ENCODE results near the gene C5orf24. TPM values are rescaled to one million over a fixed set of nuclear protein-coding genes. Genes with fewer than 3 reads are reported as not detected.

The C5orf24 gene
- total and polyA plus RNA-seq, 2 experiments from 2014 or later = 49.5 to 57.9 TPM

DNA sequence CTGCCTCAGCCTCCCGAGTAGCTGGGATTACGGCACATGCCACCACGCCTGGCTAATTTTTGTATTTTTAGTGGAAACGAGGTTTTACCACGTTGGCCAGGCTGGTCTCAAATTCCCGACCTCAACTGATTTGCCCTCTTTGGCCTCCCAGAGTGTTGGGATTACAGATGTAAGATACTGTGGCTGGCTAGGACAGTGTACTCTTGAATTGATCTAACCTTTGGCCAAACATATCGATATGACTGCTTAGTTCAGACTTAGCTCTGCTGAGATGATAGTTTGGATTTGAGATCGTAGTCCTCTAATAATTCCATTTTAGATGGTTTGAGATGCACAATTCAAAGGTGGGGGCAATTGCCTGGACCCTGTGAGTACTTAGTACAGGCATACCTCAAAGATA lies 43.6 kb downstream of the C5orf24 start:
- TF ChIP-seq, protein P1, sequence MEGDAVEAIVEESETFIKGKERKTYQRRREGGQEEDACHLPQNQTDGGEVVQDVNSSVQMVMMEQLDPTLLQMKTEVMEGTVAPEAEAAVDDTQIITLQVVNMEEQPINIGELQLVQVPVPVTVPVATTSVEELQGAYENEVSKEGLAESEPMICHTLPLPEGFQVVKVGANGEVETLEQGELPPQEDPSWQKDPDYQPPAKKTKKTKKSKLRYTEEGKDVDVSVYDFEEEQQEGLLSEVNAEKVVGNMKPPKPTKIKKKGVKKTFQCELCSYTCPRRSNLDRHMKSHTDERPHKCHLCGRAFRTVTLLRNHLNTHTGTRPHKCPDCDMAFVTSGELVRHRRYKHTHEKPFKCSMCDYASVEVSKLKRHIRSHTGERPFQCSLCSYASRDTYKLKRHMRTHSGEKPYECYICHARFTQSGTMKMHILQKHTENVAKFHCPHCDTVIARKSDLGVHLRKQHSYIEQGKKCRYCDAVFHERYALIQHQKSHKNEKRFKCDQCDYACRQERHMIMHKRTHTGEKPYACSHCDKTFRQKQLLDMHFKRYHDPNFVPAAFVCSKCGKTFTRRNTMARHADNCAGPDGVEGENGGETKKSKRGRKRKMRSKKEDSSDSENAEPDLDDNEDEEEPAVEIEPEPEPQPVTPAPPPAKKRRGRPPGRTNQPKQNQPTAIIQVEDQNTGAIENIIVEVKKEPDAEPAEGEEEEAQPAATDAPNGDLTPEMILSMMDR (IDR thresholded peaks at IDR 0.05; ENCODE audit: low read depth, low read length) = no peak
- no peaks in the 10 kb centered on the region for H3K4me1 ChIP-seq (ENCODE audit: low read depth)
- H3K4me3 ChIP-seq = no peak overlapping the region
- no peaks in the 10 kb centered on the region for H3K27me3 ChIP-seq
- H3K36me3 ChIP-seq = peaks cover 4% of the 10 kb centered on the region
- no peaks in the 10 kb centered on the region for H3K9me3 ChIP-seq (ENCODE audit: low read depth)
- no peak for DNase-seq (ENCODE audit: low read depth in 1 of 2, low spot score in 1 of 2)
- H3K27ac ChIP-seq = no peak overlapping the region

DNA sequence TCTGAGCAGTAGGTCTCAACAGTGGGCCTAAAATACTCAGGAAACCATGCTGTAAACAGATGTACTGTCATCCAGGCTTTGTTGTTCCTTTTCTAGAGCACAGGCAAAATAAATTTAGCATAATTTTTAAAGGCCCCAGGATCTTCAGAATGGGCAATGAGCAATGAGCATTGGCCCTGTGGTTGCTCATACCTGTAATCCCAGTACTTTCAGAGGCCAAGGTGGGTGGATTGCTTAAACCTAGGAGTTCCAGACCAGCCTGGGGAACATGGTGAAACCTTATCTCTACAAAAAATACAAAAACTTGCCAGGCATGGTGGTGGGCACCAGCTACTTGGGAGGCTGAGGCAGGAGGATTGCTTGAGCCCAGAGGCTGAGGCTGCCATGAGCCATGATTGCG lies 45.7 kb downstream of the C5orf24 start:
- H3K27ac ChIP-seq = no peak overlapping the region
- DNase-seq (ENCODE audit: low read depth in 1 of 2, low spot score in 1 of 2) = no peak
- no peaks in the 10 kb centered on the region for H3K9me3 ChIP-seq (ENCODE audit: low read depth)
- H3K4me3 ChIP-seq = no peak overlapping the region
- TF ChIP-seq, protein P1 (IDR thresholded peaks at IDR 0.05; ENCODE audit: low read depth, low read length) = no peak
- no peaks in the 10 kb centered on the region for H3K27me3 ChIP-seq
- no peaks in the 10 kb centered on the region for H3K4me1 ChIP-seq (ENCODE audit: low read depth)
- peaks cover 4% of the 10 kb centered on the region for H3K36me3 ChIP-seq

DNA sequence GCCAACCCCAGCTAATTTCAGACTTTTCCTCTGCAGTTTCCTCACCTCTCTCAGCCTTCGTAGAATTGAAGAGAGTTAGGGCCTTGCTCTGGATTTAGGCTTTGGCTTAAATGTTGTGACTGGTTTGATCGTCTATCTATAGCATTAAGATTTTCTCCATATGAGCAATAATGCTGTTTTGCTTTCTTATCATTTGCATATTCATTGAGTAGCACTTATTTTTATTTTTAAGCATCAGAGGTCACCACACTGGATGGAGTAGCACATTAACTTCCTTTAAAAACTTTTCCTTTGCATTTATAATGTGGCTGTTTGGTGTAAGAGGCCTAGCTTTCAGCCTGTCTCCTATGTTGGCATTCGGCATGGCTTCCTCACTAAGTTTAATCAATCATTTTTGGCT lies 46.5 kb downstream of the C5orf24 start:
- no peaks in the 10 kb centered on the region for H3K4me1 ChIP-seq (ENCODE audit: low read depth)
- H3K9me3 ChIP-seq (ENCODE audit: low read depth) = no peaks in the 10 kb centered on the region
- TF ChIP-seq, protein P1 (IDR thresholded peaks at IDR 0.05; ENCODE audit: low read depth, low read length) = no peak
- H3K27me3 ChIP-seq = no peaks in the 10 kb centered on the region
- H3K27ac ChIP-seq = no peak overlapping the region
- no peak for DNase-seq (ENCODE audit: low read depth in 1 of 2, low spot score in 1 of 2)
- peaks cover 6% of the 10 kb centered on the region for H3K36me3 ChIP-seq
- no peak overlapping the region for H3K4me3 ChIP-seq

DNA sequence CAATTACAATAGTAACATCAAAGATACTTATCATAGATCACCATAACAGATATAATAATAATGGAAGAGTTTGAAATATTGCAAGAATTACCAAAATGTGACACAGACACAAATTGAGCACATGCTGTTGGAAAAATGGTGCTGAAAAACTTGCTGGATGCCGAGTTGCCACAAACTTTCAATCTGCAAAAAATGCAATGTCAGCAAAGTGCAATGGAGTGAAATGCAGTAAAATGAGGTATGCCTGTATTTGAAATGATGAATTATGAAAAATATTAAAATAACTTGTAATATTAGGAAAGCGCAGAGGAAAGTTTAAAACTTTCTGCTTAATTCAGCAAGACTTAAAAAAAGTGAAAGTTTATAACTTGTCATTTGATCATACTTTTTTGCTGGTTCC lies 47.2 kb downstream of the C5orf24 start:
- Histone ChIP-seq H3K27me3 (no peaks in the 10 kb centered on the region), H3K4me1 (ENCODE audit: low read depth) (no peaks in the 10 kb centered on the region), H3K36me3 (peaks cover 8% of the 10 kb centered on the region), H3K27ac (no peak overlapping the region), H3K9me3 (ENCODE audit: low read depth) (no peaks in the 10 kb centered on the region), H3K4me3 (no peak overlapping the region)
- DNase-seq (ENCODE audit: low read depth in 1 of 2, low spot score in 1 of 2) = no peak
- TF ChIP-seq, protein P1 (IDR thresholded peaks at IDR 0.05; ENCODE audit: low read depth, low read length) = no peak

DNA sequence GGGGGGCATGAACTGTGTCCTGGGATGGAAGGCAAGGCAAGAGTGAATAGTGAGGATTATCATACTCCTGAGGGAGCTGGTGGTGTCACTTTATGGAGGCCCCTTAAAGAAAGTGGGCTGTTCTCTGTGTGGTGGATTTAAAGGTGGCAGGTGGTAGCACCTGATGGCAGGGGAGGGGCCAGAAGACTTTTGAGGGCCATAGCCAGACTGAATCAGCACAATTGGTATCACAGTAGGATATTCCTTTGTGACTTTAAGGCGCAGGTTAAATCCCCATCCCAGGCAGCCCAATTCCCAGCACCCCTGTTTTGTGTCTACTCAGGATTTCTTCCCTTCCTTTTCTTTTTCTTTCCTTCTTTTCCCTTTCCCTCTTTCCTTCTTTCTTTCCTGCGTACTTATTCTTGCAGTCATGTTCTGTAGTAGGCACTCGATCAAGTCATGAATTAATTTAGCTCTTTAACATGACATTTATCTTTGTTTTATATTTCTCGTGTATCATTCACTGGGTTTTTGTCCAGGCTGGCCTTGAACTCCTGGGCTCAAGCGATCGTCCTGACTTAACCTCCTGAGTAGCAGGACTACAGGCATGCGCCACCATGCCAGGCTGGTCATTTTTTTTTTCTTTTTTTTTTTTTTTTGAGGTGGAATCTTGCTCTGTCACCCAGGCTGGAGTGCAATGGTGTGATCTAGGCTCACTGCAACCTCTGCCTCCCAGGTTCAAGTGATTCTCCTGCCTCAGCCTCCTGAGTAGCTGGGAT lies 48.2 kb downstream of the C5orf24 start:
- no peak overlapping the region for H3K4me3 ChIP-seq
- peaks cover 8% of the 10 kb centered on the region for H3K36me3 ChIP-seq
- no peak overlapping the region for H3K27ac ChIP-seq
- H3K9me3 ChIP-seq (ENCODE audit: low read depth) = no peaks in the 10 kb centered on the region
- no peaks in the 10 kb centered on the region for H3K4me1 ChIP-seq (ENCODE audit: low read depth)
- DNase-seq (ENCODE audit: low read depth in 1 of 2, low spot score in 1 of 2) = no peak
- TF ChIP-seq, protein P1 (IDR thresholded peaks at IDR 0.05; ENCODE audit: low read depth, low read length) = no peak
- no peaks in the 10 kb centered on the region for H3K27me3 ChIP-seq

Measured in cardiac muscle cell (in vitro differentiated cells and primary cell).